ENCODE measurements around the gene VTI1B.

- TF ChIP-seq CTCF (IDR thresholded peaks at IDR 0.05; ENCODE audit: insufficient read depth, low read length, poor library complexity, severe bottlenecking) (no peak), EZH2phosphoT487 (conservative IDR thresholded peaks at IDR 0.05; ENCODE audit: low read length) (no peak)
Measured at GRCh38 chr14:67698179-67698578, 23.7 kb upstream of the VTI1B start.
